GM21825 (cell line): ENCODE data around the gene RANGAP1.
A peak's percentile ranks its signal among the peaks of the same experiment; 100 is the strongest.
"Not testable (repeated sequence)": the region's sequence is repeated elsewhere in the genome, so short reads cannot be mapped to it uniquely, and the experiment has no call there.

ENCODE experiments used
- ATAC-seq: cut with Tn5 transposase; IDR thresholded peaks from one replicate; pipeline ENCODE4 v1.9.1; 2021; ENCODE audit warnings: mild to moderate bottlenecking, moderate library complexity; ENCODE audit not compliant: unreplicated experiment

Gene RANGAP1

GRCh38 chr22:41301085-41302020 lies 15.4 kb upstream of the RANGAP1 start, which contains the start of gene ZC3H7B:
Gene ZC3H7B (plus strand): TSS chr22:41301525. CDS start chr22:41320661, 19,136 bp downstream.
- ATAC-seq: peak; percentile 83

- ATAC-seq: no peak
Measured at GRCh38 chr22:41300661-41301060, 14.7 kb upstream of the RANGAP1 start.

- ATAC-seq: no peak
Measured at GRCh38 chr22:41296826-41297667, 11.1 kb upstream of the RANGAP1 start.

- ATAC-seq: not testable (repeated sequence)
Measured at GRCh38 chr22:41294816-41295215, 8.8 kb upstream of the RANGAP1 start.

GRCh38 chr22:41290262-41291221 lies 4.6 kb upstream of the RANGAP1 start:
- ATAC-seq: no peak

DNA sequence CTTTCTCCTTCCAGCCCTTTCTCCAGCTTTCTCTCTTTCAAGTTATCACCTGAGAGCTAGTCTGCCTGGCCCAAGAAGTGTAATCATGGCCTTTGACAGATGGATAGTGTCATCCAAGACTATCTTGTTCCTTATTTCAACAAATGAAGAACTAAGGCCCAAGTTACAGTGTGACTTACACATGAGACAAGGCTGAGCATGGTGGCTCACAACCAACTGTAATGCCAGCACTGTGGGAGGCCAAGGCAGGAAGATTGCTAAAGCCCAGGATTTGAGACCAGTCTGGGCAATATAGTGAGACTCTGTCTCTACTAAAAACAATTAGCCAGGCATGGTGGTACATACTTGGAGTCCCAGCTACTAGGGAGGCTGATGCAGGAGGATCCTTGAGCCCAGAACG lies 3.7 kb upstream of the RANGAP1 start:
- no peak for ATAC-seq

- no peak for ATAC-seq
Measured at GRCh38 chr22:41288245-41288946, 2.4 kb upstream of the RANGAP1 start.

DNA sequence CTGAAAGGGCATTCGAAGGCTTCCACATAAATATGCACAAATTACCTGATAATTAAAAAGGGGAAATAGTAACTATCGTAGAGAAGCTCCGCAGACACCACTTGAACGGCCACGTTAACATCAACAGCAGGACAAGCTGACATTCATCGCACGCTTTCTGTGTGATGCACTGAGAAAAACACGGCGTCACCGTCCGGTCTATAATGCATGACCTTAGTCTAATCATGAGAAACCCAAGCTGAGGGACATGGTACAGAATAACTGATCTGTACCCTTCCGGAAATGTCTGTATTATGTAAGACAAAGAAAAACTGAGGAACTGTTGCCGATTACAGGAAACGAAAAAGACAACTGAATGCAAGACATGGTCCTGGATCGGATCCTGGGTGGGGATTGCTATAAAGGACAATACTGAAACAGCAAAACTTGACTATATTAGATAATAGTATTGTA lies 678 bp upstream of the RANGAP1 start:
- peak; percentile 20 for ATAC-seq

- ATAC-seq: peak; percentile 11
Measured at GRCh38 chr22:41285441-41285819, 557 bp downstream of the RANGAP1 start.

GRCh38 chr22:41284465-41284864 lies 1.5 kb downstream of the RANGAP1 start:
- no peak for ATAC-seq

DNA sequence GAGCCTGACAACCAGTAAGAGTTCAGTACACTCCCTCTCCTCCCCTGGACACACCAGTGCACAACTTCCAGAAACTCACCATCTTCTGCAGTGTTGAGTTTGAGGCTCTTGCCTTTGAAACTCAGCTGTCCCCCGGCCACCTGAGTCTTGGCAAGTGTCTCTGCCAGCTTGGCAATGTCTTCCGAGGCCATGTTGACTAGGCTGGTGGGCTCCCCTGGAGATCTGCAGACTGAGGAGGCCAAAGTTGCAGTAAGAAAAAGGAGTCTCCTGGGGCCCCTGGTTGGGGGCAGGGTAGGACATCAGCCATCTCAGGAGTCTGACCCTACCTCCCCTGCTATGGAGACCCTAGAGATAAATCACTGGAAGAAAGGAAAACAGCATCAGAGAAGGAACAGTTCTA lies 5.1 kb downstream of the RANGAP1 start:
- ATAC-seq: no peak

DNA sequence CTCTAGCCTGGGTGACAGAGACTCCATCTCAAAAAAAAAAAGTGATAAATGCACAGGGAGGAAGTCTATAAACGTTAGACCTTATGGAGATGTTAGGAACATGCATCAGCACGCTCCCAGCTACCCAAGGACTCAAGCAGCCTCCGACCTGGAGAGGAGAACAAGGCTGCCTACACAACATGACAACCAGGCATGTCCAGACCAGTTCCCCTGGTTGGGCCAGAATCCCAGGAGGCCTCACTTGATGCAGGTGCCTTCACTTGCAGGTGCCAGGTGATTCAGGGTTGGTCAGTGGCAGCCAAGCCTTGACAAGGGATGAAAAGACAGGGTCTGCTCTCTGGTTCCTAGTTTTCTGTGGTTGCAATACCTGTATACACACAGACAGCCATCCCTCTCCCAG lies 5.9 kb downstream of the RANGAP1 start:
- ATAC-seq: no peak

- no peak for ATAC-seq
Measured at GRCh38 chr22:41274856-41275255, 11.1 kb downstream of the RANGAP1 start.

DNA sequence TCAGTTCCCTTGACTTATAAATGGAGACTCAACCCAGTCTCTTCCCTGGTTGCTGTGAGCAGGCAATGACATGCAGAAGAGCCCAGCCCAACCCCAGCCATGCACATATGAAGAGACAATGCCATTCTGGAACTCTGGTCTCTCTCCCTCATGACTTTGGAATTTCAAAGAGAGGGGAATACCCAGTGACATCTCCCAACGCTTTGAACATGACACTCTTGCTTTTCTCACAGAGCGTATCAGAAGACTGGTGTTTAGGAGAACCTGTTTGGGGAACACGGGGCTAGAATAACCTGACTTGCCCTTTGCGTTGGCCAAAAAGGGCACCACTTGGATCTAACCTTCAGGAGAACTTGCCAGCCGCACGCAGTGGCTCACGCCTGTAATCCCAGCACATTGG lies 12.9 kb downstream of the RANGAP1 start:
- ATAC-seq: no peak

- ATAC-seq: no peak
Measured at GRCh38 chr22:41271787-41272186, 14.2 kb downstream of the RANGAP1 start.

GRCh38 chr22:41267958-41268357 lies 18.0 kb downstream of the RANGAP1 start:
- no peak for ATAC-seq

GRCh38 chr22:41264408-41264941 lies 21.5 kb downstream of the RANGAP1 start:
- ATAC-seq: no peak

DNA sequence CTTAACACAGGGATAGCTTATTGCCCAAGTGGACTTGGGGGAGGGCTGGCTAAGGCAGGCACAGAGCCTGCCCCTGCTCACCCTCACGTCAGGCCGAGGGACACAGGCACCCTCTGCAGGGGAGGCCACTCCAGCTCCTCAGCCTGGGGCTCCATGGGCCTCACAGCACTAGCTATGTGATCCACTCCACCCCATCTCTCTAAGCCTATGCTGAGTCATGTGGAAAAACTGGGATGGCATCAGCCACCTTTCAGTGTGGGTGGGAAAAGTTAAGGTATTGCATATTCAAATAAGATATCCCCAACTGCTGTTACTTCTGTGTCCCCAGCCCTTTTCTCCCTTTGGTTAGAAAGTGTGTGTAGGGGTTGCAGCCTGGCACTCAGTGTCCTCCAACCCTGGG lies 22.3 kb downstream of the RANGAP1 start:
- ATAC-seq: no peak

DNA sequence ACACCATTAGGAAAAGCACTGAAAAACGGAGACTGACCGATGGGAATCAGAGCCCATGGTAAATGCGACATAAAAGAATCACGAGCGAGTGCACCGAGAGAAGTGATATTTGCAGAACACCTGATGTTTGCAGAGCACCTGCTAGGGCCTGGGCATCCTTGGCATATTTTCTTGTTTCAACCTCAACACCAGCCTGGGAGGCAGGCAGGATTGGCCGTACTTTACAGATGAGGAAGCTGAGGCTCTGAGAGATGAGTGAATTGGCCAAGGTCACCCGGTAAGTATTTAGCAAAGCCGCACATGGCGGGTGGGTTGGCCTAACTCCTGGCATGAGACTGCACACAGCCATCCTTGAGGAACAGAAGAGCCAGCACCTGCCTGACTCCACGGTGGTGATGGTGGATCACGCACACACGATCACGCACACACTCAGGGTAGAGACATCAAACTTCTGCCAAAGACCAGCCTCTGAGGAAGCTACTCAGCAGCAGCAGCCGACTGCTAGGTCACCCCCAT lies 23.7 kb downstream of the RANGAP1 start:
- ATAC-seq: no peak
